ENCODE measurements around the gene CCN2. TPM values are rescaled to one million over a fixed set of nuclear protein-coding genes. Genes with fewer than 3 reads are reported as not detected.

CCN2 gene
- polyA plus RNA-seq, 3 donors from 2014 or later: not detected

DNA sequence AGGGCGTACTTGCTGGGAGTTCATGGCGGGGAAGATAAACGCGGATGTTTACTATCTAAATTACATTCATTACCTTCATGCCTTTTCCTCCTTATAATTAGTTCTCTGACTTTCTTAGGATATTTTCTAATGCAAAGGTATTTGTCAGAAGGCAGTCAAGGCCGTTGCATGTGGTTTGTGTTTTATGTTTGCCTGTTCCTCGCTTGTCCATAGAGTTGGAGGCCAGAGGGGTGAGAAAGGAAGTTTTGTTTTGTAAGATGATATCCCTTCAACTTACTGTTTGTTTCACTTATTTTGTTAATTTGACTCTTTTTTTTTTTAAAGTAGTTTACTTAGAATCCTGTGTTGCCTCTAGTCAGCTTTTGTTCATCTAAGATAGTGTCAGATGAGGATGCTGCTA is 4.0 kb upstream of the CCN2 start:
- Mint-ChIP-seq H3K9me3 (no peaks in the 10 kb centered on the region), H3K4me3 (no peak overlapping the region), H3K27me3 (ENCODE audit: low read depth in 3 of 3) (peaks cover 8 to 18% (median 11%) of the 10 kb centered on the region in 3 donors), H3K36me3 (no peaks in the 10 kb centered on the region), H3K27ac (no peak overlapping the region), H3K4me1 (peaks cover 7 to 9% of the 10 kb centered on the region in 2 donors)
- DNase-seq: no peak

DNA sequence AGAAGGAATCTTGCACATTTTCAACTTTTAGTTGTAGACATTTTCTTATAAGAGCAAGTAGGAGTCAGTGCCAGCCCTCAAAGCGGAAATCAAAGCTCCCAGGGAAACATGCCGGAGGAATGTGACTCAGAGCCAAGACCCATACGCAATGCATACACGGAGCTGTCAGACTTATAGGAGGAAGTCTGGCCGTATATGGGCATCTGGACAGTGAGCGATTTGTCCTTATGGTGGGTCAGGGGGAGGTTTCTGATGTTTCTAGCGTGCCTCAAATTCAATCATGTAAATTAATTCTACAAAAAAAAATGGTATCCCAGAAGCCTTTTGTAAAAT is 3.6 kb upstream of the CCN2 start:
- no peaks in the 10 kb centered on the region for H3K9me3 Mint-ChIP-seq
- peaks cover 10 to 14% of the 10 kb centered on the region in 2 donors for H3K4me1 Mint-ChIP-seq
- DNase-seq: no peak
- H3K27ac Mint-ChIP-seq: no peak overlapping the region
- H3K4me3 Mint-ChIP-seq: no peak overlapping the region
- peaks cover 9 to 21% (median 12%) of the 10 kb centered on the region in 3 donors for H3K27me3 Mint-ChIP-seq (ENCODE audit: low read depth in 3 of 3)
- no peaks in the 10 kb centered on the region for H3K36me3 Mint-ChIP-seq

DNA sequence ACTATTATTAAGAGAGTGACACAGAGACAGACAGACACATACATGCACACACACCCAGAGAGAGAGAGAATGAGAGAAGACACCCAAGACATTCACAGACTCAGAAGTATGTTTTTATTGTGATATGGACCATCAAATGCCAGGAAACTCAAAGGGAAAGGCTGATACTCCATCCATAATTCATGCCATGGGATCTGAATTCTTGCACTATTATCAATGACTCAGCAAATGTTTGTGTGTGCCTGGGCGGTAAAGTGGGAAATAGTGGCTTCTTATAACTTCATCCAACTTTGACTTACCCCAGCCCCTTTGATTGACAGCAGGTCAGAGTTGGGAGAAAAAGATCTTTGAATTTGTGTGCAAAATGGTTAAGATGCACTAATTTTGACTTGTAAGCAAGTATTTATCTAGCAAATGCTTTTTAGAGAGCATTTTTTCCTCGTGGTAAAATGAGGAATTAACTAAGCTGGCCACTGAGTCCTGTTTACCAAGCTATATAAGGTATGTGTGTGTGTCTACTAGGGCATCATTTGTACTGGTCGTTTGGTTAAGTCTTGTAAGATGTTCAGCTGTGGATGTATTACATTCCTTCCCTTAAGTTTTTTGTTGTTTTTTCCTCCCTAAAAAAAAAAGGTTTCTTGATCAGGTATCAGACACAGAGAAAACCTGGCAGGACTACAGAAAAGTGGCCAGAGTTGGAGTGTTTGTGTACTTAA is 3.0 kb upstream of the CCN2 start:
- no peak for DNase-seq
- Mint-ChIP-seq H3K4me3 (no peak overlapping the region), H3K27me3 (ENCODE audit: low read depth in 3 of 3) (peaks cover 12 to 26% (median 14%) of the 10 kb centered on the region in 3 donors), H3K9me3 (no peaks in the 10 kb centered on the region), H3K4me1 (peaks cover 10 to 19% of the 10 kb centered on the region in 2 donors), H3K36me3 (no peaks in the 10 kb centered on the region), H3K27ac (no peak overlapping the region)

DNA sequence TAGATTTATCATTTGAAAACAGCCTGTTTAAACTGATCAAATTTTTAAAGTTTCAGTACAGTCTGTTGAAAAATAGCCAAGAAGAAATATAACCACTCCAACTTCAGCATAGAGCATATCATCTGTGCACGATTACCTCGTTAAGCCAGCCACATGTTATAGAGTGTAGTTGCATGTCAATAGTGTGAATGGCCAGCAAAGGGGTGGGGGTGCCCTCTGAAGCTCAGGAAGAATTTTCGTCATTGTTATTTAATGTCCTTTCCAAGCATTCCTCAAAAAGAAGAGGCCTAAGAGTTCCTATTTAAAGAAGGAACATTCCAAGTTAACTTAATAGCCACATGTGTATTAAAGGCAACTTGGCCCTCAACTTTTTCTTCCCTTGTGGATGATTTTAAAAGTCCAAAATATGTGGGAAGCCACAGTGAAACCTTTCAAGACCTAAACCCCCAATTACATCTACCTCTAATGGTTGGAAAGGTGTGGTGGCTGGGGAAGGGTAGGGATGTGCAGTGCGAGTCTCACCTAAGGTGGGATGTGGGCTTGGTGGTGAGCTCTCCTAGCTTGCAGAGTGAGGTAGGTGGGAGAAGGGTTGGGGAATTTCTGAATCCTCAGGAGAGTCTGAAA is 1.8 kb upstream of the CCN2 start:
- no peak for DNase-seq
- no peak overlapping the region for H3K4me3 Mint-ChIP-seq
- no peak overlapping the region for H3K27ac Mint-ChIP-seq
- peaks cover 10 to 21% of the 10 kb centered on the region in 2 donors for H3K4me1 Mint-ChIP-seq
- no peaks in the 10 kb centered on the region for H3K9me3 Mint-ChIP-seq
- H3K36me3 Mint-ChIP-seq: no peaks in the 10 kb centered on the region
- peaks cover 10 to 28% (median 16%) of the 10 kb centered on the region in 3 donors for H3K27me3 Mint-ChIP-seq (ENCODE audit: low read depth in 3 of 3)

DNA sequence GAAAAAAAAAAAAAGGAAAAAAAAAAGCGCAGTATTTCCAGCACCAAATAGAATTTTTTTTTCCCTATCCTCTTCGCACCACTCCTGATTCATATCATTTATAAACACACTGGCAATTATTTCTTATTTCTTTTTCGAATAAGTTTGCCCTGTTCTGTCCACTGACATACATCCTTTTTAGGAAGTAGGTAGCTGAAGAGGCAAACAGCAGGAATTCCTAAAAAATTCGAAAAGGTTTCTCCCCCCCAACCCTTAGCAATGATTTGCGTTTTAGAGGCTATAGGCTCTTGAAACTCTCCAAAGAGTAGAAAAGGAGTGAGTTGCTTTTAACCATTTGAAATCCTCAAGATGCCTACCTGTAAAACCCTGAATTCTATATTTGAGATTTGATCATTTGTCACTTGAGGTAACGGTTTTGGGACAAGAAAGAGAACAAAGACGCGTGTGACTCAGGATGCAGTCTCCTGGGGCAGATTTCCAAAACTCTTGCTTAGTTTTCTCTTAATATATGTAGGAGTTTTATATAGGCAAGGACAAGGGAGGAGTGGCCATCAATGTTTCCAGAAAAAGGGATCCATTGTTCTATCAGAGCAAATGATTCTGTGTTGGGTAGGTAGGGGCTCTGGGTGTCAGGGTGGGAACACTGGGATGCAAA is 531 bp upstream of the CCN2 start:
- Mint-ChIP-seq H3K27ac (no peak overlapping the region), H3K4me3 (peak overlapping the region; percentile 26 to 79 (median 69)), H3K4me1 (peaks cover 10 to 21% of the 10 kb centered on the region in 2 donors), H3K9me3 (no peaks in the 10 kb centered on the region), H3K27me3 (ENCODE audit: low read depth in 3 of 3) (peaks cover 11 to 28% (median 16%) of the 10 kb centered on the region in 3 donors), H3K36me3 (no peaks in the 10 kb centered on the region)
- DNase-seq: no peak

DNA sequence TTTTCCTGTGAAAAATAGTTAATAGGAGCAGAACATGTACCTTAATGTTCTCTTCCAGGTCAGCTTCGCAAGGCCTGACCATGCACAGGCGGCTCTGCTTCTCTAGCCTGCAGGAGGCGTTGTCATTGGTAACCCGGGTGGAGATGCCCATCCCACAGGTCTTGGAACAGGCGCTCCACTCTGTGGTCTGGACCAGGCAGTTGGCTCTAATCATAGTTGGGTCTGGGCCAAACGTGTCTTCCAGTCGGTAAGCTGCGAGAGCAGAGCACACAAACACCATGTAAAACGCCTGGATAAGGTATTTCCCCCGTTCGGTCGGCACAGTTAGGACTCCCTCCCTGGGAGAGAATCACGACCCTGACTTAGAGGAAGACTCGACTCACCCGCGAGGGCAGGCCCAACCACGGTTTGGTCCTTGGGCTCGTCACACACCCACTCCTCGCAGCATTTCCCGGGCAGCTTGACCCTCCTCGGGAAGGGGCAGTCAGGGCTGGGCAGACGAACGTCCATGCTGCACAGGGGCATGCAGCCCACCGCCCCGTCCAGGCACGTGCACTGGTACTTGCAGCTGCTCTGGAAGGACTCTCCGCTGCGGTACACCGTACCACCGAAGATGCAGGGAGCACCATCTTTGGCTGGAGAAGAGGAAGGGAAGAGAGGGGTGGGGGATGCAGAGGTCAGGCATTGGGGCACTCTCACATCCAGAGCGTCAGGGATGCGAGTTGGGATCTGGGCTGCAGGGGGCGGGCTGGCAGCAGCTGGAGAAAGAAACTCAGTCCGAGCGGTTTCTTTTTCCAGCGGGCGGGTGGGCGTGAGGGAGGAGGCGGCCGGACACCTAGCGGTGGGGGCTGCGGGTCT is 1.0 kb downstream of the CCN2 start:
- no peak for DNase-seq
- Mint-ChIP-seq H3K4me3 (peak overlapping the region; percentile 57 to 77 (median 69)), H3K36me3 (no peaks in the 10 kb centered on the region), H3K27ac (no peak overlapping the region), H3K27me3 (ENCODE audit: low read depth in 3 of 3) (peaks cover 11 to 28% (median 18%) of the 10 kb centered on the region in 3 donors), H3K9me3 (peaks cover 0 to 2% (median 0%) of the 10 kb centered on the region in 6 donors), H3K4me1 (peaks cover 10 to 21% of the 10 kb centered on the region in 2 donors)

DNA sequence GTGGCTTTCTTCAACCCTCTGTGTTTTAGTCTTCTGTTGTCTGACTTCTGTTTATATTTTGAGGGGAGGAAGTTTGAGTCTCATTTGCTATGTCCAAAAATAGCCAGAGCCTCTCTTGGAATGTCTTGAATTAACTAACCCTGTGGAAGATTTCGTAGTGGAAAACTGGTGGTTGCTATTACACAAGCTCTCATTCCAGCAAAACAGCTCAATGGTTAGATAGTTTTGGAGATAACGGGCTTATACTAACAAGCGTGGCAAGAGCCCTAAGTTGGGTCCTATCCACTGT is 1.6 kb downstream of the CCN2 start:
- peaks cover 10 to 21% of the 10 kb centered on the region in 2 donors for H3K4me1 Mint-ChIP-seq
- peaks cover 11 to 28% (median 18%) of the 10 kb centered on the region in 3 donors for H3K27me3 Mint-ChIP-seq (ENCODE audit: low read depth in 3 of 3)
- H3K27ac Mint-ChIP-seq: no peak overlapping the region
- H3K4me3 Mint-ChIP-seq: peak overlapping the region; percentile 56 to 77 (median 65)
- DNase-seq: no peak
- no peaks in the 10 kb centered on the region for H3K36me3 Mint-ChIP-seq
- peaks cover 0 to 2% (median 0%) of the 10 kb centered on the region in 6 donors for H3K9me3 Mint-ChIP-seq

DNA sequence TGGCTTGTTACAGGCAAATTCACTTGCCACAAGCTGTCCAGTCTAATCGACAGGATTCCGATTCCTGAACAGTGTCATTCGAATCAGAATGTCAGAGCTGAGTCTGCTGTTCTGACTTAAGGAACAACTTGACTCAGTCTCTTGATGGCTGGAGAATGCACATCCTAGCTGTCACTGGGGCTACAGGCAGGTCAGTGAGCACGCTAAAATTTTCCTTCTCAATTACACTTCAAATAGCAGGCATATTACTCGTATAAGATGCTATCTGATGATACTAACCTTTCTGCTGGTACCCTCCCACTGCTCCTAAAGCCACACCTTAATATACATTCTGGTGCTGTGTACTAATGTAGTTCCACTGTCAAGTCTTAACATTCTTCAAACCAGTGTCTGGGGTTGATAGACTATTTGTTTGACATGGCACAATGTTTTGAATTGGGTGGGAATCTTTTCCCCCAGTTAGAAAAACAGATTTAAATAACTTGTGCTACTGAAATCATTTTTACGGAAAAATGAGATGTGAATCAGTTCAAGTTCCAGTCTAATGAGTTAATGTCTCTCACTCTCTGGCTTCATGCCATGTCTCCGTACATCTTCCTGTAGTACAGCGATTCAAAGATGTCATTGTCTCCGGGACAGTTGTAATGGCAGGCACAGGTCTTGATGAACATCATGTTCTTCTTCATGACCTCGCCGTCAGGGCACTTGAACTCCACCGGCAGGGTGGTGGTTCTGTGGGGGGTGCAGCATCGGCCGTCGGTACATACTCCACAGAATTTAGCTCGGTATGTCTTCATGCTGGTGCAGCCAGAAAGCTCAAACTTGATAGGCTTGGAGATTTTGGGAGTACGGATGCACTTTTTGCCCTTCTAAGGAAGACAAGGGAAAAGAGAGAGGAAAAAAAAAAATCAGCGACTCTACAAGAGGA is 2.2 kb downstream of the CCN2 start:
- no peak overlapping the region for H3K27ac Mint-ChIP-seq
- H3K27me3 Mint-ChIP-seq (ENCODE audit: low read depth in 3 of 3): peaks cover 11 to 28% (median 18%) of the 10 kb centered on the region in 3 donors
- H3K9me3 Mint-ChIP-seq: peaks cover 0 to 2% (median 0%) of the 10 kb centered on the region in 6 donors
- peaks cover 10 to 21% of the 10 kb centered on the region in 2 donors for H3K4me1 Mint-ChIP-seq
- no peaks in the 10 kb centered on the region for H3K36me3 Mint-ChIP-seq
- peak overlapping the region in 4 of 5 donors; percentile 36 to 77 (median 60) for H3K4me3 Mint-ChIP-seq
- DNase-seq: no peak

DNA sequence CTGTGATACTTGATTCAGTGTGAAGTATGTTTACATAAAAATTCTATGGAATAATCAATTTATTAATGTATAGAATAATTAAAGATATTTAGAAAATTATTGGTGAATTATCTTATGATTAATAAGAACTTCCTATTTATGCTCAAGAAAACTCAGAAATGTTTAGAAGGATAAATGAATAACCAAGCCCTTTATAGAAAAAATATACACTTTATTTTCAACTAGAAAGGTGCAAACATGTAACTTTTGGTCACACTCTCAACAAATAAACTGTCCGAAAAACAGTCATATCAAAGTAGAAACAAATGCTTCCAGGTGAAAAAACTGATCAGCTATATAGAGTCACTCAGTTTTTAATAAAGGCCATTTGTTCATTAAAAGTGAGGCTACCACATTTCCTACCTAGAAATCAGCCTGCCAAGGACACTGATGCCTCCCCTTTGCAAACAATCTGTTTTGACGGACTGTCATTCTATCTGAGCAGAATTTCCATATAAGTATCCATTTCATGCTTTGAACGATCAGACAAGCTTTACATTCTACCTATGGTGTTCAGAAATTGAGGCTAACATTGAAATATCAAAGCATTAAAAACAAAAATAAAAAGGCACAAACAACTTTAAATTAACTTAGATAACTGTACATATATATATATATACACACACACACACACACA is 3.0 kb downstream of the CCN2 start:
- Mint-ChIP-seq H3K27ac (no peak overlapping the region), H3K4me3 (no peak overlapping the region), H3K36me3 (no peaks in the 10 kb centered on the region), H3K9me3 (peaks cover 0 to 2% (median 0%) of the 10 kb centered on the region in 6 donors), H3K27me3 (ENCODE audit: low read depth in 3 of 3) (peaks cover 11 to 28% (median 18%) of the 10 kb centered on the region in 3 donors), H3K4me1 (peaks cover 10 to 21% of the 10 kb centered on the region in 2 donors)
- no peak for DNase-seq

DNA sequence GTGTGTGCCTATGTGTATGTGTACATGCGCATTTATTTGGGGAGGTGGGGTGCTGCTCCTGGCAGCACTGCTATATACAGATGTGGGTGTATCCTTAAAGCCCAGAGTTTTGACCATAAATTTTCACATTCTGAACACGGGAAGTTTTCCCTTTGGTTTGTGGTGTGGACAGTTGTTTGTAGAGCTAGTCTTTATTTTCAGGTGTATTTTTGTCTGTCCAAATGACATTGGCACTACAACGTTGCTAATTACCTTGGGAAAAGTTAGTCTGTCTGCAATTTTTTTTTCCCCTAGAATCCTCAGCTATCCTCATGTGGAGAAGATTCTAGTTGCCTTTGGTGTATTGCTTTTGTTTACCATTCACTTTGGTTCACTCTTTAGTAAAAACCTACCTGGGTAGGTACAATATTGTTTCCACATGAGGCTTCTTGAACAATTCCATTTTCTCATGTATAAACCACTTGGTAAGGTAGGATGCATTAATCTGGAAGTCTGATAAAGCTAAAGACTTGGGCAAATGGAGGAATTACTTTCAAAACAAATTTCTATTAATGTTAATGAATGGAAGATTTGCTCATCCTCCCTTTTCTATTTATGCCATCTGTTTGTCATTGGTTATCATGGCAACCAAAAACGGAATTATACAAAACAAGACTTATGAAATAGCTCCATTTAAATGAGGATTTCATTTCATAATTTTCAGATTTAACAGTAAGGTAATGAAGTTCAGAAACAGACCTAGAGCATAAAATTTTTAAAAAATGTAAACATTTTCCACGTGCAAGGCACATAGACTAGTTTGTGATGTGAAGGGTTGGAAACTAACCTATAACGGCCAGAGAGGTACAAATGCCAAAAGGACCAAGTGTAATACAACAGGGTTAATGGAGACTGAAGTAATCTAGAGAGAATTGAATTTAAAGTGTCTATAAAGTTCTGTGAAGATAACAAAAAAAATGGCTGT is 3.9 kb downstream of the CCN2 start:
- no peak for DNase-seq
- Mint-ChIP-seq H3K4me3 (no peak overlapping the region), H3K9me3 (peaks cover 0 to 2% (median 0%) of the 10 kb centered on the region in 6 donors), H3K27ac (no peak overlapping the region), H3K4me1 (peaks cover 10 to 21% of the 10 kb centered on the region in 2 donors), H3K36me3 (no peaks in the 10 kb centered on the region), H3K27me3 (ENCODE audit: low read depth in 3 of 3) (peaks cover 5 to 23% (median 18%) of the 10 kb centered on the region in 3 donors)

DNA sequence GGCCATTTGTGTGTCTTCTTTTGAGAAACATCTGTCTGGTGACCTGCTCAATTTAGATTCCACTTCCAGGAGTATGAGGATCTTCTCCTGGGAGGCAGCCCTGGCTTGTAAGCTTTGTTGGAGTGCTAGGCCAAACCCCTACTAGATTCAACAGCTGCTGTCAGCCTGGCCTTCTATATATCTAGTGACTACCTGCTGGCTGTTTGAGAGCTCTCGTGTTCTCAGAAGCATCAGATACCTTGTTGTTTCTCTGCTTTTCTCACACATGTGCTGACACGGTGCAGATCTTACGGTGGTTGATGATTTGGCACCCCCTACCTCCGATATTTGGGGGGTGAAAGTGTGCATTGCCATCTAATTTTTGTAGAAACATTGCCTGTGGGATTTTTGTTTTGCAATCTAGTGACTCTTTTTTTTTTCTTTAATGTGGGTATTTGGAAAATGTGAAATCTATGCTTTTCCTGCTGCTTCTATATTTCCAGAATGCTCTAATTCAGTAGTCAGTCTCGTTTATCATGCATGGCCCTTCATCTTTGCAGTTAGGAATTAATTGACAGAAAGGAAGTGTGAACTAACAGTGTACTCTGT is 4.7 kb downstream of the CCN2 start:
- peaks cover 0 to 2% (median 0%) of the 10 kb centered on the region in 6 donors for H3K9me3 Mint-ChIP-seq

More for the DNA sequence above, 4.7 kb downstream of the CCN2 start:
- Mint-ChIP-seq H3K27ac (no peak overlapping the region), H3K4me1 (peaks cover 8 to 17% of the 10 kb centered on the region in 2 donors), H3K27me3 (ENCODE audit: low read depth in 3 of 3) (peaks cover 5 to 16% (median 13%) of the 10 kb centered on the region in 3 donors), H3K36me3 (no peaks in the 10 kb centered on the region), H3K4me3 (no peak overlapping the region)
- no peak for DNase-seq
